GM12891 (cell line): ENCODE measurements around the gene TMEM259.

Experiments
- PAX5 ChIP-seq: IDR thresholded peaks from 2 replicates; pipeline ENCODE4 v1.6.1; 2011; ENCODE audit warnings: low read length, moderate library complexity, mild to moderate bottlenecking; ENCODE audit not compliant: insufficient read depth, severe bottlenecking
- POLR2A ChIP-seq: IDR thresholded peaks from 2 replicates; pipeline ENCODE4 v1.6.1; 2011; ENCODE audit warnings: low read depth, low read length, control low read depth
- SPI1 ChIP-seq: IDR thresholded peaks from 2 replicates; pipeline ENCODE4 v1.6.1; 2011; ENCODE audit warnings: low read depth, low read length, control low read depth
- TAF1 ChIP-seq: IDR thresholded peaks from 2 replicates; pipeline ENCODE4 v1.6.1; 2011; ENCODE audit warnings: low read depth, low read length, control low read depth

- TF ChIP-seq SPI1 (no peak), POLR2A (no peak), TAF1 (no peak), PAX5 (no peak)
Observed at GRCh38 chr19:1061987-1062386, 41.1 kb upstream of the TMEM259 start.
